Stimulated activated naive CD8-positive, alpha-beta T cell treated with anti-CD3 and anti-CD28 coated beads, Interleukin-15, Interleukin-2, amounts not matched to agents 100 ng/mL and 50 ng/mL, for 24 hours (primary cell): ENCODE results near the gene STRN4.
"Not testable (repeated sequence)": the region's sequence is repeated elsewhere in the genome, so short reads cannot be mapped to it uniquely, and the experiment has no call there.

ENCODE experiments used
- H3K27ac Mint-ChIP-seq: one replicate; pipeline ENCODE4 v1.8.0; 2021; ENCODE audit warnings: mild to moderate bottlenecking, mixed read lengths
- H3K27me3 Mint-ChIP-seq: one replicate; pipeline ENCODE4 v1.8.0; 2021; ENCODE audit warnings: mixed read lengths
- H3K36me3 Mint-ChIP-seq: one replicate; pipeline ENCODE4 v1.8.0; 2021; ENCODE audit warnings: low read depth, mixed read lengths
- H3K4me1 Mint-ChIP-seq: one replicate; pipeline ENCODE4 v1.8.0; 2021; ENCODE audit warnings: low read depth, mixed read lengths
- H3K4me3 Mint-ChIP-seq: one replicate; pipeline ENCODE4 v1.8.0; 2021; ENCODE audit warnings: mild to moderate bottlenecking, mixed read lengths
- H3K9me3 Mint-ChIP-seq: one replicate; pipeline ENCODE4 v1.8.0; 2021; ENCODE audit warnings: mixed read lengths

STRN4 gene

DNA sequence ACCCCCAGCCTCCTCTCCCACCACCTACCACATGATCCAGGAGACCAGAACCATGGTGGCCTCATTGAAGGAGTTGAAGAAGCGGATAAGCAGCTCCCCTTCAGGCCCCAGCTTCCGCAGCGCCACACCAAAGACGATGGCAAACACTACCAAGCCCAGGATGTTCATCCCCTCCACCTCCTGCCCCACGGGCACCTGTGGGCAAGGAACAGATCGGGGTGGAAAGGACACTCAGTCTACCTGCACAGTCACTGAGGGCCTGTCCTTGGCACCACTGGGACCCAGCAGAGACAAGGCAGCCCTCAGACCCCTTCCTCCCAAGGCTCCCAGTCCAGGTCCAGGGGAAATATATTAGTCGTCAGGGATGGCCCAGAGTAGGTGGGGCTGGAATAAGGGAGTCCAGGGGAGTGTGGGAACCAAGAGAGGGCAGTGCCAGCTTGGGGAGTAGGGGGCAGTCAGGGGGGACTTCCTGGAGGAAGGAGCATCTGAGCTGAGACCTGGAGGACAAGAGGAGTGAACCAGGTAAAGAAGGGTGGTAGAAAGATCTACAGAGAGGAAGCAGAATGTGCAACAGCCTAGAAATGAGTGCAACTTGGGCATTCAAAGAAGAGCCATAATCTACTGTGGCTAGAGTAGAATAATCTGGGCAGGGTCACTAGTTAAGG lies 36.2 kb upstream of the STRN4 start:
- Mint-ChIP-seq H3K9me3 (no peaks in the 10 kb centered on the region), H3K27ac (peak overlapping the region; percentile 80), H3K36me3 (peaks cover 81% of the 10 kb centered on the region), H3K4me3 (peak overlapping the region; percentile 94), H3K27me3 (no peaks in the 10 kb centered on the region), H3K4me1 (peaks cover 47% of the 10 kb centered on the region)

DNA sequence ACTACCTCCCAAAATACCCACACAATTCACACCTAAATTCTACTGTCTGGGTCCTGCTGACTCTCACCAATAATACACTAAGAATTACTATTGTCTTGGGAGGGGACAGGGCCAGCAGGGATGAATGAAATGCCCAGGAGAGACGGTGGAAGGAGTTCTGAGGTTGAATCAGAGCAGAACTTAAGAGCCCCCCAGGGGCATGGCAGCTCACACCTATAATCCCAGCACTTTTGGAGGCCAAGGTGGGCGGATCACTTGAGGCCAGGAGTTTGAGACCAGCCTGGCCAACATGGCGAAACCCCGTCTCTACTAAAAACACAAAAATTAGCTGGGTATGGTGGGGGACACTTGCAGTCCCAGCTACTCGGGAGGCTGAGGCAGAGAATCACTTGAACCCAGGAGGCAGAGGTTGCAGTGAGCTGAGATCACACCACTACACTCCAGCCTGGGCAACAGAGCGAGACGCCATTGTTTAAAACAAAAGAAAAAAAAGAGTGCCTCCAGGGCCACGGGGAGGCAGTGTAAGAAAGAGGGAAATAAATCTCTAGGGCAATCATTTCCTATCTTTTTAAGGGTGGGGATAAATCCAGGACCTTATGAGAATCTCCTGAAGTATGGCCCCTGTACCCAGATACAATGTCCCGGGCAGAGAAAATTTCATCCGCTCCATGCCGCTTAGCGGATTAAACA lies 31.9 kb upstream of the STRN4 start:
- peaks cover 20% of the 10 kb centered on the region for H3K4me1 Mint-ChIP-seq
- H3K27me3 Mint-ChIP-seq, H3K9me3 Mint-ChIP-seq, H3K4me3 Mint-ChIP-seq, H3K27ac Mint-ChIP-seq: not testable (repeated sequence)
- peaks cover 65% of the 10 kb centered on the region for H3K36me3 Mint-ChIP-seq

DNA sequence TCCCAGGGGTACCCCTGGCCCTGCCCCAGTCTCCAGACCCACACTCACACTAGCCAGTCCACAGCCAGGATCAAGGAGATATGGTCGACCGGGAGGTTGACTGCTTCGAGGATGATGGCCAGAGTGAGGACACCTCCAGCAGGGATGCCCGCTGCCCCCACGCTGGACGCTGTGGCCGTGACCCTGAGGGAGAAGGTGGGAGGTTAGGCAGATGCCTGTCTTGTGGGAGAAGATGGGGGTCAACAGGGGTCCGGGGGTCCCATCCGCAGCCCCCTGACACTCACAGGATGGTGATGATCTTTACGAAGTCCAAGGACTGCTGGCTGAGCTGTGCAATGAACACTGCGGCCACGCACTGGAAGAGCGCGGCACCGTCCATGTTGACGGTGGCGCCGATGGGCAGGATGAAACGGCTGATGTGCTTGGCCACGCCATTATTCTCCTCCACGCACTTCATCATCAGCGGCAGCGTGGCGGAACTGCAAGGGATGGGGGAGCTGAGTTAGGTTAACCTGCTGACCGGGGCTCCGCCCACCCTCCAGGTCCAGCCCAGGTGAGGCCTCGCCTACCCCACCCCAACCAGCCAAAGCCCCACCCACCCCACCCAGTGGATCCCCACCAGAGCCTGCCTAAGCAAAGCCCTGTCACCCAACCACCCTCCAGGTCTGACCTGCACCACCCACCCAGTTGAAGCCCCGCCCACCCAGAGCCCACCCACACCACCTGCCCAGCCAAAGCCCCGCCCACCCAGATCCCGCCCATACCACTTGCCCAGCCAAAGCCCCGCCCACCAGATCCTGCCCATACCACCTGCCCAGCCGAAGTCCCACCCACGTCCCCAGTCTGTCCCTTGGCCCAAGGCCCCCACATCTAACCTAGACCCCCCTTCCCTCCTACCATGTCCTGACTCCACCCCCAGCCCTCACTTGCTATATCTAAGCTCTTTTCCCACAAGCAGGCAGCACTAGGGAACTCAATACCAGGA lies 31.0 kb upstream of the STRN4 start:
- H3K4me1 Mint-ChIP-seq, result peaks cover 13% of the 10 kb centered on the region
- H3K4me3 Mint-ChIP-seq, result no peak overlapping the region
- no peak overlapping the region for H3K27ac Mint-ChIP-seq
- no peaks in the 10 kb centered on the region for H3K9me3 Mint-ChIP-seq
- peaks cover 57% of the 10 kb centered on the region for H3K36me3 Mint-ChIP-seq
- H3K27me3 Mint-ChIP-seq, result no peaks in the 10 kb centered on the region

DNA sequence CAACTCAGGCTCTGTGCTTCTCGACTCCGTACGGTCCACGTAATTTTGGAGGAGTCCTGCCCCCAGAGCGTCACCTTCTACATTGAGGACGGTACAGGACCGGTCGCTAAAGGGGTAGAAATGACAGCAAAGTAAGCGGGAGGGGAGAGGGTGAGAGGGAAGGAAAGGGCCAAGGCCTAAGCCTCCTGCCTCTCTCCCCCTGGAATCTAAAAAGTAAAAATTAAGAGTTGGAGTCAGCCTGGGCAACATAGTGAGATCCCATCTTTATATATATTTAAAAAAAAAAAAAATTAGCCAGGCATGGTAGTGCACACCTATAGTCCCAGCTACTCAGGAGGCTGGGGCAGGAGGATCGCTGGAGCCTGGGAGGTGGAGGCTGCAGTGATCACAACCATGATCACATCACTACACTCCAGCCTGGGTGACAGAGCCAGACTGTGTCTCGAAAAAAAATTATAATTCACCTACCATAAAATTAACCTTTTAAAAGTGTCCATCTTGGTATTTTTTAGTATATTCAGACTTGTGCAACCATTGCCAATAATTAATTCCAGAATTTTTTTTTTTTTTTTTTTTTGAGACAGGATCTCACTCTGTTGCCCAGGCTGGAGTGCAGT lies 29.5 kb upstream of the STRN4 start:
- no peak overlapping the region for H3K27ac Mint-ChIP-seq
- H3K4me3 Mint-ChIP-seq, result no peak overlapping the region
- H3K9me3 Mint-ChIP-seq, result no peaks in the 10 kb centered on the region
- peaks cover 46% of the 10 kb centered on the region for H3K36me3 Mint-ChIP-seq
- peaks cover 7% of the 10 kb centered on the region for H3K4me1 Mint-ChIP-seq
- no peaks in the 10 kb centered on the region for H3K27me3 Mint-ChIP-seq

DNA sequence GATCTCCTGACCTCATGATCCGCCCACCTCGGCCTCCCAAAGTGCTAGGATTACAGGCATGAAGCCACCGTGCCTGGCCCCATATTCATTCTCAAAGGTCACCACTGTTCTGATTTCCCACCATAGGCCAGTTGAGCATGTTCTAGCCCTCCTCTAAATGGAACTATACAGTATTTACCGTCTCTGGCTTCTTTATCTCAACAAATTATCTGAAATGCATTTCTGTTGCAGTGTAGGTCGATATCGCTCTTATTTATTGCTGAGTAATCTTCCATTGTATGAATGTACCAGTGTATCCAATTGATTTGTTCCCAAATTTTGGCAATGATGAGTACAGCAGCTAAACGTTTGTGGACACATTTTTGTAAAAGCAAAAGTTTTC lies 26.8 kb upstream of the STRN4 start:
- peaks cover 3% of the 10 kb centered on the region for H3K4me1 Mint-ChIP-seq
- H3K27me3 Mint-ChIP-seq, result no peaks in the 10 kb centered on the region
- no peak overlapping the region for H3K4me3 Mint-ChIP-seq
- H3K27ac Mint-ChIP-seq, result no peak overlapping the region
- H3K36me3 Mint-ChIP-seq, result peaks cover 31% of the 10 kb centered on the region
- H3K9me3 Mint-ChIP-seq, result no peaks in the 10 kb centered on the region

DNA sequence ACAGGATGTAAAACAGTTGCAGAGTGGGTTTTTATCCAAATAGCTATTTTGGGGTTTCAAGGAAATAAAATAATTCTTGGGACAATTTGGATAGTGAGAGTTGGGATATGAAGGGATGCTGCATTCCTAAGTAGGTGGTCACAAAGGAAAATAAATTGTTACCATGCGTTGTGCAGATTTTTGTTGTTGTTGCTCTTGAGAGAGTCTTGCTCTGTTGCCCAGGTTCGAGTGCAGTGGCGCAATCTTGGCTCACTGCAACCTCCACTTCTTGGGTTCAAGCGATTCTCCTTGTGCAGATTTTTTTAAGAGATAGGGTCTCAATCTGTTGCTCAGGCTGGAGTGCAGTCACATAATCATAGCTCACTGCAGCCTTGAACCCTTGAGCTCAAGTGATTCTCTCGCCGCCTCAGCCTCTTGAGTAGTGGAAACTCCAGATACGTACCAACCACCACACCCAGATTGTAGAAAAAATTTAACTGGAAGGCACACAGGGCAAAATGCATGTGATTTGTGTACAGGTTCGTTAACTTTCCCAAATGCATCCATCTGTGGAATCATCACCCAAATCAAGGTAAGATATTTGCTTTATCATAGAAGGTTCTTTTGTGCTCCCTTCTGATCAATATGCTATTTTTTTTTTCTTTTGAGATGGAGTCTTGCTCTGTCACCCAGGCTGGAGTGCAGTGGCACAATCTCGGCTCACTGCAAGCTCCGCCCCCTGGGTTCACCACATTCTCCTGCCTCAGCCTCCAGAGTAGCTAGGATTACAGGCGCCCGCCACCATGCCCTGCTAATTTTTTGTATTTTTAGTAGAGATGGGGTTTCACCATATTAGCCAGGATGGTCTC lies 26.1 kb upstream of the STRN4 start:
- Mint-ChIP-seq H3K9me3 (no peaks in the 10 kb centered on the region), H3K27ac (no peak overlapping the region), H3K36me3 (peaks cover 26% of the 10 kb centered on the region), H3K4me1 (peaks cover 3% of the 10 kb centered on the region), H3K27me3 (no peaks in the 10 kb centered on the region), H3K4me3 (no peak overlapping the region)

DNA sequence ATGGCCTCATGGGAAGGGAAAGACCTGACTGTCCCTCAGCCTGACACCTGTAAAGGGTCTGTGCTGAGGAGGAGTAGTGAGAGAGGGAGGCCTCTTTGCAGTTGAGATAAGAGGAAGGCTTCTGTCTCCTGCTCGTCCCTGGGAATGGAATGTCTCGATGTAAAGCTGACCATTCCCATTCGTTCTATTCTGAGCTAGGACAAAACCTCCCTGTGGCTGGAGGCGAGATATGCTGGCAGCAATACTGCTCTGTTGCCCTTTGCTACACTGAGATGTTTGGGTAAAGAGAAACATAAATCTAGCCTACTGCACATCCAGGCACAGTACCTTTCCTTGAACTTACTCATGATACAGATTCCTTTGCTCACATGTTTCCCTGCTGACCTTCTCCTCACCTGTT lies 22.5 kb upstream of the STRN4 start:
- not testable (repeated sequence) for H3K4me3 Mint-ChIP-seq, H3K4me1 Mint-ChIP-seq, H3K36me3 Mint-ChIP-seq, H3K9me3 Mint-ChIP-seq, H3K27me3 Mint-ChIP-seq, H3K27ac Mint-ChIP-seq

DNA sequence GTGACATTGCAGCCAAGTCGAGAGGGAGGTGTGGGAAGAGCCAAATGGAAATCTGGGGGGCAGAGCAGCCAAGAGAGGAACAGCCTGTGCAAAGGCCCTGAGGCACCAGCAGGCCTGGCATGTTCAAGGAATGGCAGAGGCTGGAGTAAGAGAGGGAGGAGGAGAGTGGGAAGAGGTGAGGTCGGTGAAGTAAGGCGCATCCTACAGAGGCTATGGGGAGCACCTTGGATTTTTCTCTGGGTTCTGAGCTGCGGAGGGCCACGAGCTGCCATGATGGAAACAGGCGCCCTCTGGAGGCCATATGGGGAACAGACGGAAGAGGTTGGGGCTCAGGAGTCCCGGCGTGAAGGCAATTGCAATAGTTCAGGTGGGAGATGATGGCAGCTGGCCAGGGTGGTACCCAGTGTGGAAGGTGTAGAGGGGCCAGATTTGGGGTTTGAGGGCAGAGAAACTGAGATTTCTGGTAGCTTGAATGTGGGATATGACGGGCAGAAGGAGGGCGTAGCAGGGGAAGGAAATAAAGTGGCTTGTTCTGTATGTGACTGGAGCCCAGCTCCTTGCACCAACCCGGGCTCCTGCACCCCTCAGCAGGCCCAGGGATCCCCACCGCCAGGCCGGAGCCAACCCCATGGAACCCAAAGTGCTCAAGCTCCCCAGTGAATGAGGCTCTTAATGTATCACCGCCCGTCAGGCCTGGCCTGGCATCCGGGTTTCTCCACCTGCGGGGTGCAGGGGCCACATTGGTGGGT lies 20.5 kb upstream of the STRN4 start:
- H3K27ac Mint-ChIP-seq, result no peak overlapping the region

DNA sequence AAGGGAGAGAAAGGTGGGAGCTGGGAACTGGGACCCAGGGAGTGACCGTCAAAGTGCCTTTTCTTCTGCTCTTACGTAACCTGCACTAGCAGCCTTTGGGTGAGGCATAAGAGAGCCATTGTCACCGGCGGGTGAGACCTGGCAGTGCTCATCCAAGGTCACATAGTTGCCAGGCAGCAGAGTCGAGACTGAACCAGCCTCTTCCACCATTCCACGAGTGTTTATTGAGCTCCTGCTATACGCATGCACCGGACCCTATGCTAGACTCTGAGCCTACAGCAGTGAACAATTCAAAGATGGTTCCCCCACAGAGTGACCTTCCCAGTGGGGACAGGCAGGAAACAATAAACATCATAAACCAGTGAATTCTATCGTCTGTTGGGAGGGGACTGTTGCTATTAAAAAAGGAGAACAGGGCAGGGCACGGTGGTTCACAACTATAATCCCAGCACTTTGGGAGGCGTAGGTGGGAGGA lies 18.6 kb upstream of the STRN4 start:
- Mint-ChIP-seq H3K36me3 (no peaks in the 10 kb centered on the region), H3K9me3 (no peaks in the 10 kb centered on the region), H3K27ac (no peak overlapping the region), H3K27me3 (no peaks in the 10 kb centered on the region), H3K4me3 (no peak overlapping the region), H3K4me1 (no peaks in the 10 kb centered on the region)

More for the DNA sequence above, 20.5 kb upstream of the STRN4 start:
- H3K27me3 Mint-ChIP-seq, result no peaks in the 10 kb centered on the region
- no peaks in the 10 kb centered on the region for H3K9me3 Mint-ChIP-seq
- H3K4me3 Mint-ChIP-seq, result no peak overlapping the region
- H3K4me1 Mint-ChIP-seq, result no peaks in the 10 kb centered on the region
- no peaks in the 10 kb centered on the region for H3K36me3 Mint-ChIP-seq

DNA sequence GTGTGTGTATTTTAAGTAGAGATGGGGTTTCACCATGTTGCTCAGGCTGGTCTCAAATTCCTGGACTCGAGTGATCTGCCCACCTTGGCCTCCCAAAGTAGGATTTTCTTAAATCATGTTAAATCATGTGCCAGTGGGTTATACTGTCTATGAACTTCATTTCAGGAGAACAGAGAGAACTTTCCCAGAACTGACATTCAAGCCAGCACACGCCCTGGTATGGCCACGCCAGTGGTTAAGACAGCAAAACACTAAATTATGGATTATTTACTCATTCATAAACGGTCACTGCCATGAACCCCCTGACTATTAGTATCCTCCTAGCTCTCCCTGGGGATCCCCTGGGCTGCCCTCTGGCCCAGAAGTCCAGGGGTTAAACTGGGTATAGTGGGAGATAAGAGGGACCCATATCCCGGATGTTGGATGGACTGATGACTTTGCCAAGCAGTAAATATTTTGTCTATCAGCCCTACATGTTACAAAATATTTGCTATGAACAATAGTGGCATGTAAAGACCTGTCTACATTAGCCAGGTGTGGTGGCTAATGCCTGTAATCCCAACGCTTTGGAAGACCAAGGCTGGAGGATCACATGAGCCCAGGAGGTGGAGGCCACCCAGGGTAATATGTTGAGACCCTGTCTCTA lies 16.1 kb upstream of the STRN4 start:
- Mint-ChIP-seq H3K9me3 (no peaks in the 10 kb centered on the region), H3K4me1 (no peaks in the 10 kb centered on the region), H3K4me3 (no peak overlapping the region), H3K36me3 (no peaks in the 10 kb centered on the region), H3K27ac (no peak overlapping the region), H3K27me3 (no peaks in the 10 kb centered on the region)

DNA sequence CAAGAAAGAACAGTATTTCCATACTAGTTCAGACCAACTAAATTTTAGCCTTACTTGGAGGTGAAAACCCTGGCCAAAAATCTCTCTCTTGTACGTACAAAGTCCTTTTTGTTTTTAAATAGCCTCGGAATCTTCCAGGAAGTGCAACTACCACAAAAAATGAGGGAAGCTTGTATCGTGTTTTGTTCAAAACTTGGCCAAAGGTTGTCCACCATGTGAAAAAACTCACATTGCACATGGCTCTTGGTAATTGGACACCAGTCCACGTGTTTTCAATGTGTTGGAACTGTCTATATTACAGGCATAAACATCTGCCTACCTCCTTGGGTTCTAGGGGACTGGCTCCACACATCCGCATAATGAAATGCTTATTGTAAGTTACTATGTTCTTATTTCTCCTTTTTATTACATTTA lies 15.2 kb upstream of the STRN4 start:
- H3K4me3 Mint-ChIP-seq, result no peak overlapping the region
- H3K36me3 Mint-ChIP-seq, result no peaks in the 10 kb centered on the region
- H3K9me3 Mint-ChIP-seq, result no peaks in the 10 kb centered on the region
- H3K27me3 Mint-ChIP-seq, result no peaks in the 10 kb centered on the region
- no peak overlapping the region for H3K27ac Mint-ChIP-seq
- H3K4me1 Mint-ChIP-seq, result peaks cover 4% of the 10 kb centered on the region

DNA sequence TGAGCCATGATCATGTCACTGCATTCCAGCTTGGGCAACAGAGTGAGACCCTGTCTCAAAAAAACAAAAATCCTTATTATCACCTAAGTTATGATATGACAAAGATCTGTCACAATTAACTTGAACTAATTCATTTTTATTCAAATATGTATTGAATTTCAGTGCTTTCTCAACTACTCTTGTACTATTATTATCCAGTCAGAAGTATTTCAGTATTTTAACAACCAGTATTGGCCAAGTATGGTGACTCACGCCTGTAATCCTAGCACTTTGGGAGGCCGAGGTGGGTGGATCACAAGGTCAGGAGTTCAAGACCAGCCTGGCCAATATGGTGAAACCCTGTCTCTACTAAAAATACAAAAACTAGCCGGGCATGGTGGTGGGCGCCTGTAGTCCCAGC lies 14.6 kb upstream of the STRN4 start:
- H3K27me3 Mint-ChIP-seq, H3K4me1 Mint-ChIP-seq, H3K36me3 Mint-ChIP-seq, H3K9me3 Mint-ChIP-seq, H3K4me3 Mint-ChIP-seq, H3K27ac Mint-ChIP-seq: not testable (repeated sequence)

DNA sequence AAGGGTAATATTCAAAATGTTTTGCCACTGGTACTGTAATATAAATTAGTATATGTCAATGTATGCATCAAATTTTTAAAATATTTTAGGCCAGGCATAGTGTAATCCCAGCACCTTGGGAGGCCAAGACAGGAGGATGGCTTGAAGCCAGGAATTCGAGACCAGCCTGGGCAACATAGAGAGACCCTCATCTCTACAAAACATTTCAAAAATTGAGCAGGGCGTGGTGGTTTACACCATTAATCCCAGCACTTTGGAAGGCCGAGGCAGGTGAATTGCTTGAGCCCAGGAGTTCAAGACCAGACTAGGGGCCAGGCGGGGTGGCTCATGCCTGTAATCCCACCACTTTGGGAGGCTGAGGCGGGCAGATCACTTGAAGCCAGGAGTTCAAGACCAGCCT lies 14.1 kb upstream of the STRN4 start:
- Mint-ChIP-seq H3K36me3 (no peaks in the 10 kb centered on the region), H3K4me1 (peaks cover 4% of the 10 kb centered on the region), H3K27me3 (no peaks in the 10 kb centered on the region), H3K4me3 (no peak overlapping the region), H3K9me3 (no peaks in the 10 kb centered on the region), H3K27ac (no peak overlapping the region)
